Measurements from ENCODE around the gene ARPC1B. TPM values are rescaled to one million over a fixed set of nuclear protein-coding genes. Genes with fewer than 3 reads are reported as not detected.
"Not testable (repeated sequence)": the region's sequence is repeated elsewhere in the genome, so short reads cannot be mapped to it uniquely, and the experiment has no call there.

The ARPC1B gene
- total and polyA plus RNA-seq, 9 donors, result 39.6 to 66.7 (median 50.9) TPM

GRCh38 chr7:99420986-99421385, 46.5 kb downstream of the ARPC1B start:
- H3K27me3 ChIP-seq (ENCODE audit: control insufficient read depth, insufficient read depth, low read length), result no peaks in the 10 kb centered on the region
- no peak overlapping the region for H3K4me3 ChIP-seq (ENCODE audit: low read length)
- H3K4me1 ChIP-seq (ENCODE audit: control insufficient read depth, insufficient read depth, low read length), result no peaks in the 10 kb centered on the region
- 100% methylated on average over 3 of the region's 7 CpGs for WGBS (ENCODE audit: insufficient coverage)
- no peaks in the 10 kb centered on the region for H3K9me3 ChIP-seq (replicated peaks; ENCODE audit: control insufficient read depth, low read depth, low read length)
- no peak for DNase-seq
- no peak overlapping the region for H3K27ac ChIP-seq (ENCODE audit: low read length)
- peaks cover 73% of the 10 kb centered on the region for H3K36me3 ChIP-seq (ENCODE audit: control insufficient read depth, insufficient read depth, low read length)

GRCh38 chr7:99422186-99422585, 47.7 kb downstream of the ARPC1B start:
- Histone ChIP-seq H3K27me3 (ENCODE audit: control insufficient read depth, insufficient read depth, low read length) (no peaks in the 10 kb centered on the region), H3K4me3 (ENCODE audit: low read length) (no peak overlapping the region), H3K27ac (ENCODE audit: low read length) (no peak overlapping the region), H3K4me1 (ENCODE audit: control insufficient read depth, insufficient read depth, low read length) (no peaks in the 10 kb centered on the region), H3K36me3 (ENCODE audit: control insufficient read depth, insufficient read depth, low read length) (peaks cover 63% of the 10 kb centered on the region), H3K9me3 (replicated peaks; ENCODE audit: control insufficient read depth, low read depth, low read length) (no peaks in the 10 kb centered on the region)
- WGBS (ENCODE audit: insufficient coverage), result 90% methylated on average over 10 of the region's 11 CpGs
- DNase-seq, result no peak

GRCh38 chr7:99422625-99423024, 48.1 kb downstream of the ARPC1B start:
- H3K27ac ChIP-seq (ENCODE audit: low read length), result no peak overlapping the region
- H3K9me3 ChIP-seq (replicated peaks; ENCODE audit: control insufficient read depth, low read depth, low read length), result no peaks in the 10 kb centered on the region
- no peak for DNase-seq
- WGBS (ENCODE audit: insufficient coverage), result 96% methylated on average over 4 of the region's 5 CpGs
- peaks cover 58% of the 10 kb centered on the region for H3K36me3 ChIP-seq (ENCODE audit: control insufficient read depth, insufficient read depth, low read length)
- no peaks in the 10 kb centered on the region for H3K4me1 ChIP-seq (ENCODE audit: control insufficient read depth, insufficient read depth, low read length)
- no peaks in the 10 kb centered on the region for H3K27me3 ChIP-seq (ENCODE audit: control insufficient read depth, insufficient read depth, low read length)
- H3K4me3 ChIP-seq (ENCODE audit: low read length), result no peak overlapping the region

GRCh38 chr7:99424932-99425730, 50.6 kb downstream of the ARPC1B start:
- H3K4me1 ChIP-seq (ENCODE audit: control insufficient read depth, insufficient read depth, low read length), result no peaks in the 10 kb centered on the region
- H3K27ac ChIP-seq (ENCODE audit: low read length), result no peak overlapping the region
- no peaks in the 10 kb centered on the region for H3K27me3 ChIP-seq (ENCODE audit: control insufficient read depth, insufficient read depth, low read length)
- H3K9me3 ChIP-seq (replicated peaks; ENCODE audit: control insufficient read depth, low read depth, low read length), result no peaks in the 10 kb centered on the region
- no peak for DNase-seq
- H3K4me3 ChIP-seq (ENCODE audit: low read length), result no peak overlapping the region
- WGBS (ENCODE audit: insufficient coverage), result 92% methylated on average over 23 of the region's 24 CpGs
- peaks cover 51% of the 10 kb centered on the region for H3K36me3 ChIP-seq (ENCODE audit: control insufficient read depth, insufficient read depth, low read length)

- peaks cover 57% of the 10 kb centered on the region for H3K36me3 ChIP-seq (ENCODE audit: control insufficient read depth, insufficient read depth, low read length)
- no peak overlapping the region for H3K27ac ChIP-seq (ENCODE audit: low read length)
- no peak for DNase-seq
- H3K27me3 ChIP-seq (ENCODE audit: control insufficient read depth, insufficient read depth, low read length), result no peaks in the 10 kb centered on the region
- 81% methylated on average over 9 of the region's 10 CpGs for WGBS (ENCODE audit: insufficient coverage)
- H3K4me1 ChIP-seq (ENCODE audit: control insufficient read depth, insufficient read depth, low read length), result no peaks in the 10 kb centered on the region
- no peak overlapping the region for H3K4me3 ChIP-seq (ENCODE audit: low read length)
- no peaks in the 10 kb centered on the region for H3K9me3 ChIP-seq (replicated peaks; ENCODE audit: control insufficient read depth, low read depth, low read length)
Measured at GRCh38 chr7:99428972-99429566, 54.5 kb downstream of the ARPC1B start.

- no peaks in the 10 kb centered on the region for H3K27me3 ChIP-seq (ENCODE audit: control insufficient read depth, insufficient read depth, low read length)
- H3K36me3 ChIP-seq (ENCODE audit: control insufficient read depth, insufficient read depth, low read length), result peaks cover 55% of the 10 kb centered on the region
- 92% methylated on average over 8 of the region's 8 CpGs for WGBS (ENCODE audit: insufficient coverage)
- no peak overlapping the region for H3K27ac ChIP-seq (ENCODE audit: low read length)
- DNase-seq, result no peak
- no peaks in the 10 kb centered on the region for H3K9me3 ChIP-seq (replicated peaks; ENCODE audit: control insufficient read depth, low read depth, low read length)
- H3K4me3 ChIP-seq (ENCODE audit: low read length), result no peak overlapping the region
- H3K4me1 ChIP-seq (ENCODE audit: control insufficient read depth, insufficient read depth, low read length), result no peaks in the 10 kb centered on the region
Measured at GRCh38 chr7:99429756-99430155, 55.2 kb downstream of the ARPC1B start.

- H3K27ac ChIP-seq (ENCODE audit: low read length); H3K27me3 ChIP-seq (ENCODE audit: control insufficient read depth, insufficient read depth, low read length); DNase-seq; H3K4me3 ChIP-seq (ENCODE audit: low read length); H3K9me3 ChIP-seq (replicated peaks; ENCODE audit: control insufficient read depth, low read depth, low read length); H3K4me1 ChIP-seq (ENCODE audit: control insufficient read depth, insufficient read depth, low read length): not testable (repeated sequence)
- H3K36me3 ChIP-seq (ENCODE audit: control insufficient read depth, insufficient read depth, low read length), result peaks cover 53% of the 10 kb centered on the region
- 89% methylated on average over 9 of the region's 13 CpGs for WGBS (ENCODE audit: insufficient coverage)
Measured at GRCh38 chr7:99431756-99432540, 57.4 kb downstream of the ARPC1B start.

GRCh38 chr7:99433158-99433557, 58.6 kb downstream of the ARPC1B start:
- Histone ChIP-seq H3K4me1 (ENCODE audit: control insufficient read depth, insufficient read depth, low read length) (peaks cover 6% of the 10 kb centered on the region), H3K4me3 (ENCODE audit: low read length) (no peak overlapping the region), H3K36me3 (ENCODE audit: control insufficient read depth, insufficient read depth, low read length) (peaks cover 53% of the 10 kb centered on the region), H3K27ac (ENCODE audit: low read length) (no peak overlapping the region), H3K9me3 (replicated peaks; ENCODE audit: control insufficient read depth, low read depth, low read length) (no peaks in the 10 kb centered on the region), H3K27me3 (ENCODE audit: control insufficient read depth, insufficient read depth, low read length) (no peaks in the 10 kb centered on the region)
- 92% methylated on average over 7 of the region's 9 CpGs for WGBS (ENCODE audit: insufficient coverage)
- DNase-seq, result no peak

GRCh38 chr7:99437946-99438572, 63.5 kb downstream of the ARPC1B start:
- Histone ChIP-seq H3K4me3 (ENCODE audit: low read length) (peak overlapping the region; percentile 100), H3K27me3 (ENCODE audit: control insufficient read depth, insufficient read depth, low read length) (no peaks in the 10 kb centered on the region), H3K4me1 (ENCODE audit: control insufficient read depth, insufficient read depth, low read length) (peaks cover 31% of the 10 kb centered on the region), H3K36me3 (ENCODE audit: control insufficient read depth, insufficient read depth, low read length) (peaks cover 18% of the 10 kb centered on the region), H3K27ac (ENCODE audit: low read length) (peak overlapping the region; percentile 75), H3K9me3 (replicated peaks; ENCODE audit: control insufficient read depth, low read depth, low read length) (no peaks in the 10 kb centered on the region)
- no peak for DNase-seq
- 0% methylated on average over 9 of the region's 20 CpGs for WGBS (ENCODE audit: insufficient coverage)

Measured in muscle of leg (tissue), 11 donors.